Endometrium (tissue), 2 donors: Measurements from ENCODE around the gene SPATS2.

Experiments
- FAIRE-seq: peaks from 2 replicates; lab custom pipeline; 2012; peaks lifted over from hg19 to GRCh38; lab: Jason Lieb, UNC
- donor health status: control.
- donor health status: control.

Gene SPATS2

GRCh38 chr12:49556391-49557186 is 189.3 kb downstream of the SPATS2 start:
- FAIRE-seq, result no peak

GRCh38 chr12:49557187-49557916 is 190.1 kb downstream of the SPATS2 start:
- no peak for FAIRE-seq

GRCh38 chr12:49557917-49558215 is 190.6 kb downstream of the SPATS2 start:
- FAIRE-seq, result no peak

- no peak for FAIRE-seq
Measured at GRCh38 chr12:49558526-49558925, 191.3 kb downstream of the SPATS2 start.

- no peak for FAIRE-seq
Measured at GRCh38 chr12:49559011-49559675, 191.9 kb downstream of the SPATS2 start.

- no peak for FAIRE-seq
Measured at GRCh38 chr12:49560695-49561094, 193.4 kb downstream of the SPATS2 start.

- no peak for FAIRE-seq
Measured at GRCh38 chr12:49562233-49562632, 195.0 kb downstream of the SPATS2 start.

GRCh38 chr12:49562831-49563230 is 195.6 kb downstream of the SPATS2 start:
- FAIRE-seq, result no peak

GRCh38 chr12:49563951-49564685 is 196.9 kb downstream of the SPATS2 start:
- FAIRE-seq, result no peak

- no peak for FAIRE-seq
Measured at GRCh38 chr12:49564686-49565405, 197.6 kb downstream of the SPATS2 start.

GRCh38 chr12:49565406-49566265 is 198.4 kb downstream of the SPATS2 start:
- FAIRE-seq, result no peak

GRCh38 chr12:49566361-49566760 is 199.1 kb downstream of the SPATS2 start:
- FAIRE-seq, result no peak

- no peak for FAIRE-seq
Measured at GRCh38 chr12:49567302-49567610, 200.0 kb downstream of the SPATS2 start.

GRCh38 chr12:49567611-49568441 is 200.6 kb downstream of the SPATS2 start, which contains the start of gene MCRS1:
Gene MCRS1, minus strand, starts transcription at chr12:49568142. Its CDS starts 1,411 bp downstream, at chr12:49566731.
- FAIRE-seq, result peak; percentile 78

GRCh38 chr12:49568442-49569162 is 201.3 kb downstream of the SPATS2 start:
- no peak for FAIRE-seq
